Stomach (tissue), 4 donors: ENCODE results near the gene RNFT2.

Source experiments
- EP300 ChIP-seq: sonication (generic); formaldehyde crosslinking; IDR thresholded peaks from one replicate; pipeline ENCODE4 v1.6.1; 2017; ENCODE audit warnings: antibody characterized with exemption
- POLR2A ChIP-seq, 4 donors: fragments of 450-650 bp; IDR thresholded peaks; one replicate each; pipeline ENCODE4 v1.6.1; 2016; ENCODE audit warnings: antibody characterized with exemption in 4 of 4, control low read depth in 2 of 4, mild to moderate bottlenecking in 1 of 4, moderate library complexity in 1 of 4
- POLR2AphosphoS5 ChIP-seq, 3 donors: sonication (generic); formaldehyde crosslinking; IDR thresholded peaks; one replicate each; pipeline ENCODE4 v1.6.1; 2016; ENCODE audit warnings: antibody characterized with exemption in 3 of 3
- TF ChIP-seq, protein P1 (sequence below), 7 experiments: fragments of 450-650 bp in 4 of 7; fragments of 200-600 bp in 3 of 7; sonication (generic) in 3 of 7; IDR thresholded peaks; one replicate each; pipeline ENCODE4 v1.5.1; 2016 to 2019; ENCODE audit warnings: antibody characterized with exemption in 7 of 7, control low read depth in 2 of 7, mild to moderate bottlenecking in 1 of 7

DNA sequence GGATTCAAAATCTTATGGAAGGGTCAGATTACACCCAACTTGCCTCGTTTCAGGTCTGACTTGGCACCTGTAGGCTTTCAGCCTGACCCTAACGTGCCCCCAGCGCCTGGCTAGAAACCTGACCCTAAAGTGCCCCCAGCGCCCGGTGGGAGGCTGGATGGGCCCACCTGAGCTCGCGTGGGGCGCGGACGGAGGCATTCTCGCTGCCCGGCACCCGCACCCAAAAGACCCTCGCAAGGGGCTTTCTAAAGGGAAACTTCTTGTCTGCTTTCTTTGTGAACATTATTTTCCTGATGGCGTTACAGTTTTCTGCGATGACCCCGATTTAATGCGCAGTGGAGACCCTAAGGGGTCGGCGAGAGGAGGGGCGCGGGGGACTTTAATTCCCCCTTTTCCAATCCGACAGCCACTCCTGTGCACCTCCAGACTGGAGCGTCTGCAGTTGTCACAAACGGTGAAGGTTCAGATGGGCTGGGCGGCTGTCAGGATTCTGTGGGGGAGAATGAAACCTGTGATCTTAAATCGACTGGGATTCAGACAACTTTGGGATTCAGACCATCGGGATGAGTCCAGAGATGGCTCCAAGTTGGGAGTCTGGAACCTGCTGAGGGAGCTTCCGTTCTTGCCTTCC, 143.9 kb downstream of the RNFT2 start:
- TF ChIP-seq POLR2AphosphoS5 (IDR thresholded peaks at IDR 0.05) (no peak), EP300 (no peak), POLR2A (IDR thresholded peaks at IDR 0.05) (no peak)
- TF ChIP-seq, protein P1, sequence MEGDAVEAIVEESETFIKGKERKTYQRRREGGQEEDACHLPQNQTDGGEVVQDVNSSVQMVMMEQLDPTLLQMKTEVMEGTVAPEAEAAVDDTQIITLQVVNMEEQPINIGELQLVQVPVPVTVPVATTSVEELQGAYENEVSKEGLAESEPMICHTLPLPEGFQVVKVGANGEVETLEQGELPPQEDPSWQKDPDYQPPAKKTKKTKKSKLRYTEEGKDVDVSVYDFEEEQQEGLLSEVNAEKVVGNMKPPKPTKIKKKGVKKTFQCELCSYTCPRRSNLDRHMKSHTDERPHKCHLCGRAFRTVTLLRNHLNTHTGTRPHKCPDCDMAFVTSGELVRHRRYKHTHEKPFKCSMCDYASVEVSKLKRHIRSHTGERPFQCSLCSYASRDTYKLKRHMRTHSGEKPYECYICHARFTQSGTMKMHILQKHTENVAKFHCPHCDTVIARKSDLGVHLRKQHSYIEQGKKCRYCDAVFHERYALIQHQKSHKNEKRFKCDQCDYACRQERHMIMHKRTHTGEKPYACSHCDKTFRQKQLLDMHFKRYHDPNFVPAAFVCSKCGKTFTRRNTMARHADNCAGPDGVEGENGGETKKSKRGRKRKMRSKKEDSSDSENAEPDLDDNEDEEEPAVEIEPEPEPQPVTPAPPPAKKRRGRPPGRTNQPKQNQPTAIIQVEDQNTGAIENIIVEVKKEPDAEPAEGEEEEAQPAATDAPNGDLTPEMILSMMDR (IDR thresholded peaks at IDR 0.05) = no peak
